ENCODE data around the gene HIVEP3.

GRCh38 chr1:41537788-41538351 lies 380.9 kb downstream of the HIVEP3 start:
- TF ChIP-seq POLR2AphosphoS5 (IDR thresholded peaks at IDR 0.05; ENCODE audit: borderline replicate concordance, low read depth, low read length) (no peak), EZH2 (IDR thresholded peaks at IDR 0.05) (no peak), FOXP2 (optimal IDR thresholded peaks at IDR 0.05; ENCODE audit: control extremely low read depth, extremely low read length, insufficient read depth) (no peak)
